PFSK-1 (cell line): Measurements from ENCODE around the gene YIF1A.

Experiments
- POLR2AphosphoS5 ChIP-seq: IDR thresholded peaks from 2 replicates; pipeline ENCODE4 v1.6.1; 2012; ENCODE audit warnings: low read depth, mild to moderate bottlenecking, control low read depth, low read length, moderate library complexity
- REST ChIP-seq, 2 experiments: IDR thresholded peaks; 2 replicates each; pipeline versions ENCODE4 v1.6.1 to v1.8.0; 2011 to 2012; ENCODE audit warnings: low read depth in 2 of 2, low read length in 2 of 2, control low read depth in 1 of 2, inconsistent platforms in 1 of 2, mild to moderate bottlenecking in 1 of 2, moderate library complexity in 1 of 2; ENCODE audit not compliant: insufficient read depth in 1 of 2

GRCh38 chr11:66238786-66239413 lies 50.0 kb downstream of the YIF1A start:
- TF ChIP-seq POLR2AphosphoS5 (no peak), REST (IDR thresholded peaks at IDR 0.05; ENCODE audit: insufficient read depth in 1 of 2, low read depth in 2 of 2, low read length in 2 of 2) (no peak)
